ENCODE results near the gene ZDHHC1. TPM values are rescaled to one million over a fixed set of nuclear protein-coding genes. Genes with fewer than 3 reads are reported as not detected.

The ZDHHC1 gene
- total RNA-seq, 1 donor from 2014 or later: 23.7 TPM

- no peak for DNase-seq (ENCODE audit: extremely low read depth, low read depth, low spot score)
Measured at GRCh38 chr16:67448580-67448979, 32.3 kb upstream of the ZDHHC1 start.

GRCh38 chr16:67447508-67448076 is 31.3 kb upstream of the ZDHHC1 start:
- DNase-seq (ENCODE audit: extremely low read depth, low read depth, low spot score): no peak

GRCh38 chr16:67446968-67447507 is 30.8 kb upstream of the ZDHHC1 start:
- no peak for DNase-seq (ENCODE audit: extremely low read depth, low read depth, low spot score)

GRCh38 chr16:67445913-67446907 is 29.9 kb upstream of the ZDHHC1 start:
- no peak for DNase-seq (ENCODE audit: extremely low read depth, low read depth, low spot score)

GRCh38 chr16:67445441-67445912 is 29.2 kb upstream of the ZDHHC1 start:
- DNase-seq (ENCODE audit: extremely low read depth, low read depth, low spot score): no peak

GRCh38 chr16:67445126-67445426 is 28.8 kb upstream of the ZDHHC1 start:
- no peak for DNase-seq (ENCODE audit: extremely low read depth, low read depth, low spot score)

GRCh38 chr16:67444259-67445125 is 28.2 kb upstream of the ZDHHC1 start:
- no peak for DNase-seq (ENCODE audit: extremely low read depth, low read depth, low spot score)

GRCh38 chr16:67443265-67443664 is 27.0 kb upstream of the ZDHHC1 start:
- DNase-seq (ENCODE audit: extremely low read depth, low read depth, low spot score): no peak

GRCh38 chr16:67442581-67443255 is 26.4 kb upstream of the ZDHHC1 start:
- DNase-seq (ENCODE audit: extremely low read depth, low read depth, low spot score): no peak

- no peak for DNase-seq (ENCODE audit: extremely low read depth, low read depth, low spot score)
Measured at GRCh38 chr16:67441907-67442306, 25.6 kb upstream of the ZDHHC1 start.

- DNase-seq (ENCODE audit: extremely low read depth, low read depth, low spot score): no peak
Measured at GRCh38 chr16:67441271-67441753, 25.0 kb upstream of the ZDHHC1 start.

- no peak for DNase-seq (ENCODE audit: extremely low read depth, low read depth, low spot score)
Measured at GRCh38 chr16:67438824-67439393, 22.6 kb upstream of the ZDHHC1 start.

- no peak for DNase-seq (ENCODE audit: extremely low read depth, low read depth, low spot score)
Measured at GRCh38 chr16:67438098-67438791, 22.0 kb upstream of the ZDHHC1 start.

- DNase-seq (ENCODE audit: extremely low read depth, low read depth, low spot score): no peak
Measured at GRCh38 chr16:67437513-67437912, 21.2 kb upstream of the ZDHHC1 start.

GRCh38 chr16:67436640-67437193 is 20.4 kb upstream of the ZDHHC1 start:
- DNase-seq (ENCODE audit: extremely low read depth, low read depth, low spot score): no peak

- DNase-seq (ENCODE audit: extremely low read depth, low read depth, low spot score): no peak
Measured at GRCh38 chr16:67435758-67436164, 19.5 kb upstream of the ZDHHC1 start.

- no peak for DNase-seq (ENCODE audit: extremely low read depth, low read depth, low spot score)
Measured at GRCh38 chr16:67433131-67433719, 16.9 kb upstream of the ZDHHC1 start.

- no peak for DNase-seq (ENCODE audit: extremely low read depth, low read depth, low spot score)
Measured at GRCh38 chr16:67432506-67432890, 16.2 kb upstream of the ZDHHC1 start.
